Spleen (tissue), 7 donors: Measurements from ENCODE around the gene PATZ1.
"Not testable (repeated sequence)": the region's sequence is repeated elsewhere in the genome, so short reads cannot be mapped to it uniquely, and the experiment has no call there.

ENCODE experiments used
- POLR2A ChIP-seq, 3 donors: fragments of 450-650 bp; IDR thresholded peaks; one replicate each; pipeline ENCODE4 v1.5.1; 2017; ENCODE audit warnings: antibody characterized with exemption in 3 of 3, mild to moderate bottlenecking in 1 of 3
- POLR2AphosphoS5 ChIP-seq, 3 donors: sonication (generic); formaldehyde crosslinking; IDR thresholded peaks; one replicate each; pipeline ENCODE4 v1.5.1; 2017; ENCODE audit warnings: antibody characterized with exemption in 3 of 3
- TF ChIP-seq, protein P1 (sequence below), 11 experiments: fragments of 200-600 bp in 7 of 11; fragments of 450-650 bp in 4 of 11; sonication (generic) in 4 of 11; IDR thresholded peaks in 8 of 11; conservative IDR thresholded peaks in 3 of 11; 1 replicate in 7 of 11; 2 replicates in 4 of 11; pipeline versions ENCODE4 v1.4.0 to v1.8.0; 2016 to 2021; ENCODE audit warnings: antibody characterized with exemption in 11 of 11, inconsistent platforms in 4 of 11, mild to moderate bottlenecking in 1 of 11
- donor health status: DM: no; HTN: no; CAD: no; lungs with moderate emphysema.
- donor health status: DM: no; HTN: no; CAD: no.
- donor health status: DM: no; HTN: no; CAD: no.

- TF ChIP-seq, protein P1, sequence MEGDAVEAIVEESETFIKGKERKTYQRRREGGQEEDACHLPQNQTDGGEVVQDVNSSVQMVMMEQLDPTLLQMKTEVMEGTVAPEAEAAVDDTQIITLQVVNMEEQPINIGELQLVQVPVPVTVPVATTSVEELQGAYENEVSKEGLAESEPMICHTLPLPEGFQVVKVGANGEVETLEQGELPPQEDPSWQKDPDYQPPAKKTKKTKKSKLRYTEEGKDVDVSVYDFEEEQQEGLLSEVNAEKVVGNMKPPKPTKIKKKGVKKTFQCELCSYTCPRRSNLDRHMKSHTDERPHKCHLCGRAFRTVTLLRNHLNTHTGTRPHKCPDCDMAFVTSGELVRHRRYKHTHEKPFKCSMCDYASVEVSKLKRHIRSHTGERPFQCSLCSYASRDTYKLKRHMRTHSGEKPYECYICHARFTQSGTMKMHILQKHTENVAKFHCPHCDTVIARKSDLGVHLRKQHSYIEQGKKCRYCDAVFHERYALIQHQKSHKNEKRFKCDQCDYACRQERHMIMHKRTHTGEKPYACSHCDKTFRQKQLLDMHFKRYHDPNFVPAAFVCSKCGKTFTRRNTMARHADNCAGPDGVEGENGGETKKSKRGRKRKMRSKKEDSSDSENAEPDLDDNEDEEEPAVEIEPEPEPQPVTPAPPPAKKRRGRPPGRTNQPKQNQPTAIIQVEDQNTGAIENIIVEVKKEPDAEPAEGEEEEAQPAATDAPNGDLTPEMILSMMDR (IDR thresholded peaks at IDR 0.05 in 8 of 11, conservative IDR thresholded peaks at IDR 0.05 in 3 of 11): not testable (repeated sequence)
- TF ChIP-seq POLR2A, POLR2AphosphoS5 (IDR thresholded peaks at IDR 0.05): not testable (repeated sequence)
Measured at GRCh38 chr22:31348009-31348337, 1.8 kb upstream of the PATZ1 start.
